HG03060 (cell line): ENCODE results near the gene IGDCC3.

Source experiments
- ATAC-seq: cut with Tn5 transposase; IDR thresholded peaks from one replicate; pipeline ENCODE4 v1.9.1; 2021; ENCODE audit warnings: low read depth, moderate number of reproducible peaks; ENCODE audit not compliant: unreplicated experiment

IGDCC3 gene

DNA sequence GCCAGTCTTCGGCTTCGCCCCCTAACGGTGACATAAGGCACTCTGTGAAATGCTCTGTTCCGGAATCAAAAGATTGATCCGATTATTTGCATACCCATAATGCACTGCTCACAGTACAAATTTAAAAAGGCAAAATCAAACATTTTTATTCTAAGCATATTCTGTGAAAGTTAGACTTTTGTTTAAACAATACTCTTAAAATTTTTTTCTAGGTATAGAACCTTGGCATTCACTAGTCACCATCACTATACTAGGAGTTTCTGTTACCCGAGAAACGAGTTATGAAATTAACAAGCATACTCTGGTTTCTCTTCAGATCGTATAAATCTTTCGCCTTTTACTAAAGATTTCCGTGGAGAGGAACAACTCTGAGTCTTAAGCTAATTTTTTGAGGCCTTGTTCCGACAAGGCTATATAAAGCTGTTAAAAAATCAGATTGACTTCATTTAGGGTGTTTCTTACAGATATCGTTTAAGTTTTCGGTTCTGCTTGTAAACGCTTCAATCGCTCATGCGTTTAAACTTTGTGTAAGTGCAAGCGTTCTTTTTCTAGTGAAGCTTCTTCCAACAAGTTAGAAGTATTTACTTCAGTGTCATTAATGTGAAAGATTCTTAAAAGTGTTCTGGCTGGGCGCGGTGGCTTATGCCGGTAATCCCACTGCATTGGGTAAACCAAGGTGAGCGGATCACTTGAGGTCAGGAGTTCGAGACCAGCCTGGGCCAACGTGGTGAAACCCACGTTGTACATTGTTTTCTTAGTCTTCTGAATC is 73.2 kb downstream of the IGDCC3 start, which contains the start of gene RNU5B-1:
Gene RNU5B-1 (plus strand): TSS at position 297 of the 769 bp plus-strand sequence.
- peak; percentile 53 for ATAC-seq

- no peak for ATAC-seq
Observed at GRCh38 chr15:65303687-65304380, 74.0 kb downstream of the IGDCC3 start.

- no peak for ATAC-seq
Observed at GRCh38 chr15:65302061-65302460, 75.7 kb downstream of the IGDCC3 start.

DNA sequence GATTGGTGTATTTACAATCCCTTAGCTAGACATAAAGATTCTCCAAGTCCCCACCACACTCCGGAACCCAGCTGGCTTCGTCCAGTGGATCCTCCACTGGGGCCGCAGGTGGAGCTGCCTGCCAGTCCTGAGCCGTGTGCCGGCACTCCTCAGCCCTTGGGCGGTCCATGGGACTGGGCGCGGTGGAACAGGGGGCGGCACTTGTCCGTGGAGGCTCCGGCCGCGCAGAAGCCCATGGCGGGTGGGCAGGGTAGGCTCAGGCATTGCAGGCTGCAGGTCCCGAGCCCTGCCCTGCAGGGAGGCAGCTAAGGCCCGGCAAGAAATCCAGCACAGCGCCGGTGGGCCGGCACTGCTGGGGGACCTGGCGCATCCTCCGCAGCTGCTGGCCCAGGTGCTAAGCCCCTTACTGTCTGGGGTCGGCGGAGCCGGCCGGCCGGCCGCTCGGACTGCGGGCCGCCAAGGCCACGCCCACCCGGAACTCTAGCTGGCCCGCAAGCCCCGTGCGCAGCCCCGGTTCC is 76.8 kb downstream of the IGDCC3 start:
- ATAC-seq, result no peak

DNA sequence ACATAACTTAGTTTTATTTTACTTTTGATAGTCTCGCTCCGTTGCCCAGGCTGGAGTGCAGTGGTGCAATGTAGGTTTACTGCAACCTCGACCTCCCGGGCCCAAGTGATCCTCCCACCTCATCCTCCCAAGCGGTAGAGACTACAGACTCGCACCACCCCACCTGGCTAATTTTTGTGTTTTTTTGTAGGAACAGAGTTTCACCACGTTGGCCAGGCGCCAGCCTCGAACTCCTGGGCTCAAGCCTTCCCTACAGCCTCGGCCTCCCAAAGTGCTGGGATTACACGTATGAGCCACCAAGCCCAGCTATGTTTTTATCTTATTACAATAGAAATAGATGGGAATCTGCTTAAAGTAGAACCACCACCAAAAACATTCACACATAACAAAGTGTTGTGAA is 79.1 kb downstream of the IGDCC3 start:
- no peak for ATAC-seq

GRCh38 chr15:65292938-65293518 is 84.8 kb downstream of the IGDCC3 start:
- no peak for ATAC-seq

- ATAC-seq, result no peak
Observed at GRCh38 chr15:65290228-65290627, 87.6 kb downstream of the IGDCC3 start.

- no peak for ATAC-seq
Observed at GRCh38 chr15:65289261-65289854, 88.4 kb downstream of the IGDCC3 start.

- no peak for ATAC-seq
Observed at GRCh38 chr15:65287520-65287855, 90.3 kb downstream of the IGDCC3 start.

- peak; percentile 82 for ATAC-seq
Observed at GRCh38 chr15:65286704-65287519, 90.9 kb downstream of the IGDCC3 start, which contains the start of gene PARP16. PARP16 (minus strand) TSS chr15:65286883; CDS start chr15:65286426, 457 bp downstream.

DNA sequence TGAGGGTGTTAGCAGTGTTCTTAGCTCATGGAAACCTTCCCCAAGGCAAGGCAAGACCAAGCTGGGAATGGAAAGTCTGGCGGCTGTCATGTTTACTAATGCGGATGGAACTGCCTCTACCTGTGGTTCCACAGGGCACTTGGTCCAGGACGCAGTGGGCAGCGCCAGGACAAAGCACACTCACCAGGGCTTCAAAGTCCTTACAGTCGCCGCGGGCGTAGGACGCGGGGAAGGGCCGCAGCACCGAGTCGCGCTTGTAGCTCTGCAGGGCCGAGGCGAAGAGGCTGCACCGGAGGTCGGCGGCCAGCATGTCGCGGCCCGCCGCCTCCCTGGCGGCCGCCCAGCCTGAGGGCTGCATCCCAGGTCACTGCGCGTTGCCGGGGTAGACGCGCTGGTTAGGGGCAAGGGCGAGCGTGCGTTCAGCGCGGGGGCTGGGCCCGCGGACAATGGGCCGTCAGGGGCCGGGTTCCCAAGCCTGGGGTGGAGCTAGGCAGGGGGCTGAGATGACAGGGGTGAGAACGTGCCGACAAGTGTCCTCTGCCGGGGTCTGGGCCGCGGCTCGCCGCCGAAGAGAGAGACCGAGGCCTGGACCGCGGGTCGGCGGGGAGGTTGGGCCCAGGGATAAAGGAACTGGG is 91.6 kb downstream of the IGDCC3 start:
- peak; percentile 4 for ATAC-seq

GRCh38 chr15:65285291-65286068 is 92.3 kb downstream of the IGDCC3 start:
- no peak for ATAC-seq

- ATAC-seq, result no peak
Observed at GRCh38 chr15:65278480-65278879, 99.3 kb downstream of the IGDCC3 start.
